GM12873 (cell line): Measurements from ENCODE around the gene PACS2.

ENCODE experiments used
- TF ChIP-seq, protein P1 (sequence below): IDR thresholded peaks from 2 replicates; pipeline ENCODE4 v1.5.1; 2012; ENCODE audit warnings: low read depth, mild to moderate bottlenecking, moderate library complexity, low read length, control low read depth; ENCODE audit not compliant: insufficient read depth; ENCODE audit errors: missing control alignments

The PACS2 gene

DNA sequence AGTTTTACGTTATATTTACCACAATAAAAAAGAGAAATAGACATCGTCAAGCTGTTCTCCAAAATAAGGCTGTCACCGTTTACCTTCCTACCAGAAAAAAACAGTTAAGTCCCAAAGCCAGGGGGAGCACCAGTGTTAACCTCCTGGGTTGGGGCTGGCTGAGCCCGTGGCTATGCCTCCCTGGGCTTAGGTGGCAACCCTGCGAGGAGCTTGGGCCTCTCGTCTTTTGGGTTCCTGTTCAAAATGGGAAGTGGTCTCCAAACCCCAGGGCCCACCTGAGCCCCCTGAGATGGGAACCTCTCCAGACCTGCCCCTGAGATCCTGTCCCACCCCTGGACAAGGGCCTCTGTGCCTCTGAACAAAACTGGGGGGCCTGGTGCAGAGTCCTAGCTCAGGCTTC, 22.9 kb downstream of the PACS2 start:
- TF ChIP-seq, protein P1, sequence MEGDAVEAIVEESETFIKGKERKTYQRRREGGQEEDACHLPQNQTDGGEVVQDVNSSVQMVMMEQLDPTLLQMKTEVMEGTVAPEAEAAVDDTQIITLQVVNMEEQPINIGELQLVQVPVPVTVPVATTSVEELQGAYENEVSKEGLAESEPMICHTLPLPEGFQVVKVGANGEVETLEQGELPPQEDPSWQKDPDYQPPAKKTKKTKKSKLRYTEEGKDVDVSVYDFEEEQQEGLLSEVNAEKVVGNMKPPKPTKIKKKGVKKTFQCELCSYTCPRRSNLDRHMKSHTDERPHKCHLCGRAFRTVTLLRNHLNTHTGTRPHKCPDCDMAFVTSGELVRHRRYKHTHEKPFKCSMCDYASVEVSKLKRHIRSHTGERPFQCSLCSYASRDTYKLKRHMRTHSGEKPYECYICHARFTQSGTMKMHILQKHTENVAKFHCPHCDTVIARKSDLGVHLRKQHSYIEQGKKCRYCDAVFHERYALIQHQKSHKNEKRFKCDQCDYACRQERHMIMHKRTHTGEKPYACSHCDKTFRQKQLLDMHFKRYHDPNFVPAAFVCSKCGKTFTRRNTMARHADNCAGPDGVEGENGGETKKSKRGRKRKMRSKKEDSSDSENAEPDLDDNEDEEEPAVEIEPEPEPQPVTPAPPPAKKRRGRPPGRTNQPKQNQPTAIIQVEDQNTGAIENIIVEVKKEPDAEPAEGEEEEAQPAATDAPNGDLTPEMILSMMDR: no peak

DNA sequence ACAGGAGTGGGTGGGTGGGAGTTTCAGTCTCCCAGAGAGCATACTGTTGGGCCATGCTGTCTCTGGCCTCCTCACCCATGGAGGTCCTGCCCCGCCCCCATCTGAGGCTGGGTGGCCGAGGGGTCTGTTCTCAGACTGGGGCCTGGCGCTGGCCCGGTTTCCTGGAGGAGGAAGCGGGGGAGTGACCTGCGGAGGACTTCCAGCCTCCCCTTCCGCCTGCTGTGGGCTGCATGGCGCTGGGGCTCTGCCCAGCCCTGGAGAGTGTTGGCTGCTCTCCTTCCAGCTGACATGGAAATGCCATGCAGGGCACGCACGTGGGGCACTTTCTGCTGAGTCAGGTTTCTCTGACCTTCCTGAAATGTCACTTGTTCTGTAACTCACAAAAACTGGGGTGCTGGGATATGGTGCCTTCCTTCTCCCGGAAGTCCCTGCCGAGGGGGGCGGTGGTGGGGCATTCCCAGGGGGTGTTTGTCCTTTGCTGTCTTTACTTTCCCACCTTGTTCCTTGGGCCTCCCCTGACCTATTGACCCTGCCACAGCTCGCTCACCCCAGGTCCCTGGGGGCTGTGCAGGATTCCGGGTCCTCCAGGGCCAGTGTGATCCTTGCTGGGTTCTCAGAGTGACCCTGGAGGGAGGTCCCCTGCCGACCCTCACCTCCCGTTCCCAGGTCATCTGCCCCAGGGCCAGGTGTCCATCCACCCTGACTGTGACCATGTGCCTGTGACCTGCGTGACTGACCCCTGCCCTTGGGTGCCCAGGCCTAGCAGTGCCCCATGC, 23.6 kb downstream of the PACS2 start:
- TF ChIP-seq, protein P1: no peak

DNA sequence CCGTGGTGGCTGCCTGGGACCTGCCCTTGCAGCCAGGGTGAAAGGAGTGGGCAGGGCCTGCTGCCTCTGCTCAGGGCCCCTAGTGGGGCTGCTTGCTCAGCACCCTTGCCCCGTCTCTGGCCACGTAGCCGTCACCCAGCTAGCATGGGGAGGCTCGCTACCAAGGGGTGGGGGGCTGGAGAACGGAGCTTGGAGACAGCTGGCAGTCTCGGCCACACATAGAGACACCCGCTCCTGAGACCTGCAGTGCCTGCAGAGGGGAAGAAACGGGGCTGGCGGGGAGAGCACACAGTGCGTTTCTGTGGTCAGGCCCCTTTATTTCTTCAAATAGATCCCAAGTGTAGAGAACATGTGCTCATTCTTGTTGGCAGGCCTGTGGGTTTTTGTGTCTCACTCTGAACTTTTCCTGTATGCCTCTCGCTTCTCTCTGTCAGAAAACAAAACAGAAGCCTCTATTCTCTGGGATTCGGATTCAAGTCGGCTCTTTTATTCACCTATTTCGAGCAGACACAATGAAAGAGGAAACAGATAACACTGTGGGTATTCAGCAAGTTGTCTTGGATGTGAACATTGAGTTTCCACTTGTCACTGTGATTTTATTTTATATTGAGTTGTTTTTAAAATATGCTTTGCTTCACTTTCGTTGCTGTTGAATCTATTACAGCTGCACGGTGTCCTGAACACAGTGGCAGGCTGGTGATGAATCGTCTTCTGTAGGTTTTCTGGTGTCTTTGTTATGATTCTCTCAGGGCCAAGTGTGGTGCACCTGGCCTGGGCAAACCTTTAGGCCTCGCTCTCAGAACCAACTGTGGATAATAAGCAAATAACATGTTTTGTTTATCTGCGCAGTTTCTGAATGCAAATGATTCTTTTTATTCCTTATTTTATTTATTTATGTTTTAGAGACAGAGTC, 26.5 kb downstream of the PACS2 start:
- TF ChIP-seq, protein P1: no peak

DNA sequence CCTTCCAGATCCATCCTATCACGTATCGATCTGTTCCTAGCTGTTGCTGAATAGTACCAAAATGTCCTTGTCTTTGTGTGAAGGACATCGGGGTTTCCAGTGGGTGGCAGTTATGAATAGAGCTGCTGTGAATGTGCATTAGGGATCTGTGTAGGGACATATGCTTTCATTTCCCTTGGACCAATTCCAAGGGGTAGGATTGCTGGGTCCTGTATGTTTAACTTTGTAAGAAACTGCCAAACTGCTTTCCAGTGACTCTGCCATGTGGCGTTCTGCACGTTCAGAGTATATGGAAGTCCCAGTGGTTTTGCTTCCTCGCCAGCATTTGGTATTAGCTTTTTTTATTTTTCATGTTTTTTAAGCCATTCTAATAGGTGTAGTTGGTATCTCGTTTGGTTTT, 28.6 kb downstream of the PACS2 start:
- TF ChIP-seq, protein P1: no peak

DNA sequence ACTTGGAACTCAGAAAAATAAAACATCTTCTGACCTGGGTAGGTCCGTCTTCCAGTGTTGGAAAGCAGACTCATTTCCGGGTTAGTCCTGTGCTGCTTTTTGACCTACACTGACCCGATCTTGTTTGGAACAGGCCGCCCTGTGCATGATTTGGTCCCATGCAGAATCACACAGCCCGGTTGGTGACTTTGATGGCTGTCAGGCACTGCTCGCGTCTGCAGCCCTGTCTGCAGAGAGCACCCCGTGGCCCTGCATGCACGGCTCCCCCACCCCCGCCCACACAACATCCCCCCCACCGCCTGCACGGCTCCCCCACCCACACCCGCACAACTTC, 31.6 kb downstream of the PACS2 start:
- TF ChIP-seq, protein P1: no peak

DNA sequence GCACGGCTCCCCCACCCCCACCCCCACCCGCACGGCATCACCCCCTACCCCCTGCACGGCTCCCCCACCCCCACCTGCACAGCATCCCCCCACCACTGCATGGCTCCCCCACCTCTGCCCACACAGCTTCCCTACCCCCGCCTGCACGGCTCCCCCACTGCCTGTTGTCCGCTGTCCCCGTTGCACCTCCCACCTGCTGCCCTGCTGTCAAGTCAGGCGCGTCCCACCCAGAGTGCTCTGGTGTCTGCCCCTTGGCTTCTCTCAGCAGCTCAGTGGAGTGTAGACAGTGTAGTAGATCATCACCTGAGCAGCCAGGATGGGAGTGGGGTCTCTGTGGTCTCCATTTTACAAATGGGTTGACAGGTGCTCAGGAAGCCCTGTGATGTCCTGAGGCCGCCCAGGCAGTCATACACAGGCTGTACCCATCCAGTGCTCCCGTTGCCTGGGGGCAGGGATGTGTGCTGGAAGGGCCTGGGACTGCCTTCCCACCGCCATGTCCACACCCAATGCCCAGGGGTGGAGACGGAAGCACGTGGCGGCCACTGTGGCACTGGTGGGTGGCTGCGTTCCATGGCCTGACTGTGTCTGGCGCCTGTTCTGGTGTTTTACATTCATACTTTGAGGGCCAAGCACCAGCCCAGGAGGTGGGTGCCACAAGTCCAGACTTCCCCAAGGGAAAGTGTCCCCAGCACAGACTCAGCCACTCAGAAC, 32.5 kb downstream of the PACS2 start:
- TF ChIP-seq, protein P1: no peak

DNA sequence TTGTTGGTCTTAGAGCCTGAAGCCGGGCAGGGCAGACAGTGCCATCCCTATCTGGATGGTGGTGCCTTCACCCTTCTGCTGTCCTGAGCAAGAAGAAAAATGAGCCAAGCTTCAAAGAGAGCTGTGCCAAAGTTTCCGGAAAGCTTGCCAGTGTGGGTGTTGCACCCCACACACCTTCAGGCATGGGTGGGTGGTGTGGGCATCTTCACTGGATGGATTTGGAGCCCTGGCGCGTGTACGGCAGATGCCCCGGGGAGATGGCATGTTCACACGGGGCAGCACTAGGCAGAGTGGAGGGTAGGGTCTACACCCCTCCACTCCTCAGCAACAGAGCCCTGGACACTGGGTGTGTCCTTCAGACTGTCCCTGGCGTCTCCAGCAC, 33.0 kb downstream of the PACS2 start:
- TF ChIP-seq, protein P1: no peak
